Naive thymus-derived CD8-positive, alpha-beta T cell (primary cell): ENCODE measurements around the gene KCNN3. TPM values are rescaled to one million over a fixed set of nuclear protein-coding genes. Genes with fewer than 3 reads are reported as not detected.

Source experiments
- ATAC-seq, 2 donors: fragments of 150-1000 bp; cut with Tn5 transposase in 1 of 2; sonication (Bioruptor Pico), chemical (Tn5 transposase) in 1 of 2; 1 replicate in 1 of 2; 2 replicates in 1 of 2; pipeline ENCODE4 v1.10.0; 2021; ENCODE audit warnings: mild to moderate bottlenecking in 2 of 2, moderate library complexity in 2 of 2
- POLR2A ChIA-PET: fragments of 350-600 bp; sonication (Branson Sonifier 250); formaldehyde crosslinking; loops from one replicate; lab custom pipeline; 2021; ENCODE audit warnings: antibody characterized with exemption; lab: Charles Lee
- DNase-seq, 10 donors: peaks; one replicate each; pipeline versions ENCODE4 v3.0.0 to v3.0.0-alpha.2; 2020 to 2022
- H3K27ac Mint-ChIP-seq, 10 donors: one replicate each; pipeline ENCODE4 v1.8.0; 2020 to 2022; ENCODE audit warnings: mild to moderate bottlenecking in 10 of 10, mixed read lengths in 10 of 10, moderate library complexity in 4 of 10, inconsistent platforms in 1 of 10
- H3K27me3 Mint-ChIP-seq, 5 donors: one replicate each; pipeline ENCODE4 v1.8.0; 2021 to 2022; ENCODE audit warnings: mixed read lengths in 5 of 5
- H3K36me3 Mint-ChIP-seq, 3 donors: one replicate each; pipeline ENCODE4 v1.8.0; 2020 to 2022; ENCODE audit warnings: mixed read lengths in 3 of 3, mild to moderate bottlenecking in 2 of 3, inconsistent platforms in 1 of 3
- H3K4me1 Mint-ChIP-seq, 4 donors: one replicate each; pipeline ENCODE4 v1.8.0; 2021 to 2022; ENCODE audit warnings: mixed read lengths in 4 of 4
- H3K4me3 Mint-ChIP-seq, 10 donors: one replicate each; pipeline ENCODE4 v1.8.0; 2020 to 2022; ENCODE audit warnings: mild to moderate bottlenecking in 10 of 10, mixed read lengths in 10 of 10, moderate library complexity in 6 of 10, inconsistent platforms in 1 of 10
- H3K9me3 Mint-ChIP-seq, 9 donors: one replicate each; pipeline ENCODE4 v1.8.0; 2020 to 2022; ENCODE audit warnings: mixed read lengths in 9 of 9, mild to moderate bottlenecking in 3 of 9, inconsistent platforms in 1 of 9, moderate library complexity in 1 of 9
- polyA plus RNA-seq, 3 donors: library from polyadenylated mRNA; unstranded; fragments of 300-500 nt; fragmentation: Illumina TruSeq; gene quantifications; one replicate each; pipeline ENCODE4 v1.2.3, GENCODE V29; 2021
- total RNA-seq, 8 experiments: library from RNA in 2 of 8; stranded (reverse) in 2 of 8; gene quantifications; one replicate each; pipeline ENCODE4 v1.2.3 and lab custom pipeline; 2021 to 2026

The KCNN3 gene
- total and polyA plus RNA-seq, 5 experiments from 2014 or later: 0.08 TPM; not detected in 4

- ATAC-seq: no peak
- H3K27ac Mint-ChIP-seq: peak overlapping the region in 1 of 10 donors; percentile 15
Observed at GRCh38 chr1:154833209-154833608, 36.9 kb downstream of the KCNN3 start.

GRCh38 chr1:154832384-154832783, 37.7 kb downstream of the KCNN3 start:
- H3K27ac Mint-ChIP-seq: no peak overlapping the region
- H3K36me3 Mint-ChIP-seq: no peaks in the 10 kb centered on the region
- no peak for DNase-seq
- POLR2A ChIA-PET: no interaction called here
- no peaks in the 10 kb centered on the region for H3K9me3 Mint-ChIP-seq
- ATAC-seq: no peak
- peaks cover 0 to 3% (median 0%) of the 10 kb centered on the region in 5 donors for H3K27me3 Mint-ChIP-seq
- no peak overlapping the region for H3K4me3 Mint-ChIP-seq
- H3K4me1 Mint-ChIP-seq: peaks cover 0 to 1% (median 0%) of the 10 kb centered on the region in 4 donors

More at GRCh38 chr1:154833209-154833608, 36.9 kb downstream of the KCNN3 start:
- Mint-ChIP-seq H3K9me3 (no peaks in the 10 kb centered on the region), H3K36me3 (no peaks in the 10 kb centered on the region), H3K27me3 (peaks cover 0 to 3% (median 0%) of the 10 kb centered on the region in 5 donors), H3K4me1 (peaks cover 0 to 1% (median 0%) of the 10 kb centered on the region in 4 donors), H3K4me3 (no peak overlapping the region)
- DNase-seq: no peak
- POLR2A ChIA-PET: no interaction called here

- no peaks in the 10 kb centered on the region for H3K9me3 Mint-ChIP-seq
- ATAC-seq (no peak), DNase-seq (no peak)
- no peak overlapping the region for H3K4me3 Mint-ChIP-seq
- H3K27ac Mint-ChIP-seq: peak overlapping the region in 1 of 10 donors; percentile 32
- no peaks in the 10 kb centered on the region for H3K27me3 Mint-ChIP-seq
- POLR2A ChIA-PET: interaction anchor here (0.5 kb wide), 1 partner anchor 196 kb away, joined by 4 read pairs; no protein-coding TSS in a partner anchor
- peaks cover 0 to 3% (median 0%) of the 10 kb centered on the region in 4 donors for H3K4me1 Mint-ChIP-seq
- no peaks in the 10 kb centered on the region for H3K36me3 Mint-ChIP-seq
Observed at GRCh38 chr1:154831462-154831861, 38.6 kb downstream of the KCNN3 start.

- no peaks in the 10 kb centered on the region for H3K27me3 Mint-ChIP-seq
- no peaks in the 10 kb centered on the region for H3K9me3 Mint-ChIP-seq
- H3K36me3 Mint-ChIP-seq: no peaks in the 10 kb centered on the region
- no peak for ATAC-seq
- H3K4me3 Mint-ChIP-seq: no peak overlapping the region
- peaks cover 0 to 3% (median 2%) of the 10 kb centered on the region in 4 donors for H3K4me1 Mint-ChIP-seq
- no peak for DNase-seq
- H3K27ac Mint-ChIP-seq: no peak overlapping the region
- POLR2A ChIA-PET: no interaction called here
Observed at GRCh38 chr1:154829062-154829461, 41.0 kb downstream of the KCNN3 start.

GRCh38 chr1:154824179-154825000, 45.7 kb downstream of the KCNN3 start:
- peak overlapping the region in 1 of 10 donors; percentile 15 for H3K27ac Mint-ChIP-seq
- POLR2A ChIA-PET: no interaction called here
- no peaks in the 10 kb centered on the region for H3K9me3 Mint-ChIP-seq
- peaks cover 0 to 11% (median 7%) of the 10 kb centered on the region in 4 donors for H3K4me1 Mint-ChIP-seq
- no peak overlapping the region for H3K4me3 Mint-ChIP-seq
- DNase-seq (no peak), ATAC-seq (no peak)
- no peaks in the 10 kb centered on the region for H3K27me3 Mint-ChIP-seq
- H3K36me3 Mint-ChIP-seq: no peaks in the 10 kb centered on the region

GRCh38 chr1:154822717-154823116, 47.4 kb downstream of the KCNN3 start:
- Mint-ChIP-seq H3K27me3 (no peaks in the 10 kb centered on the region), H3K4me3 (no peak overlapping the region), H3K36me3 (no peaks in the 10 kb centered on the region), H3K27ac (no peak overlapping the region), H3K4me1 (peaks cover 0 to 17% (median 7%) of the 10 kb centered on the region in 4 donors), H3K9me3 (no peaks in the 10 kb centered on the region)
- ATAC-seq (no peak), DNase-seq (peak in 1 of 10 donors; percentile 41)
- POLR2A ChIA-PET: no interaction called here

GRCh38 chr1:154822233-154822632, 47.8 kb downstream of the KCNN3 start:
- no peak overlapping the region for H3K27ac Mint-ChIP-seq
- no peak for ATAC-seq
- H3K4me1 Mint-ChIP-seq: peaks cover 0 to 17% (median 6%) of the 10 kb centered on the region in 4 donors
- no peaks in the 10 kb centered on the region for H3K27me3 Mint-ChIP-seq
- no peak for DNase-seq
- POLR2A ChIA-PET: no interaction called here
- no peaks in the 10 kb centered on the region for H3K36me3 Mint-ChIP-seq
- H3K9me3 Mint-ChIP-seq: no peaks in the 10 kb centered on the region
- H3K4me3 Mint-ChIP-seq: no peak overlapping the region

- H3K36me3 Mint-ChIP-seq: no peaks in the 10 kb centered on the region
- POLR2A ChIA-PET: no interaction called here
- DNase-seq (peak in 1 of 10 donors; percentile 18), ATAC-seq (no peak)
- no peak overlapping the region for H3K27ac Mint-ChIP-seq
- H3K27me3 Mint-ChIP-seq: peaks cover 0 to 4% (median 0%) of the 10 kb centered on the region in 5 donors
- no peaks in the 10 kb centered on the region for H3K9me3 Mint-ChIP-seq
- H3K4me1 Mint-ChIP-seq: peaks cover 0 to 17% (median 8%) of the 10 kb centered on the region in 4 donors
- H3K4me3 Mint-ChIP-seq: no peak overlapping the region
Observed at GRCh38 chr1:154821083-154821482, 49.0 kb downstream of the KCNN3 start.

GRCh38 chr1:154820646-154821045, 49.4 kb downstream of the KCNN3 start:
- Mint-ChIP-seq H3K27me3 (peaks cover 0 to 4% (median 0%) of the 10 kb centered on the region in 5 donors), H3K4me3 (no peak overlapping the region), H3K4me1 (peaks cover 0 to 17% (median 8%) of the 10 kb centered on the region in 4 donors), H3K9me3 (no peaks in the 10 kb centered on the region), H3K27ac (peak overlapping the region in 1 of 10 donors; percentile 9), H3K36me3 (no peaks in the 10 kb centered on the region)
- DNase-seq: no peak
- POLR2A ChIA-PET: no interaction called here
- ATAC-seq: no peak

- H3K27ac Mint-ChIP-seq: peak overlapping the region in 1 of 10 donors; percentile 9
Observed at GRCh38 chr1:154819628-154820590, 50.2 kb downstream of the KCNN3 start.

GRCh38 chr1:154818911-154819310, 51.2 kb downstream of the KCNN3 start:
- peak overlapping the region in 1 of 10 donors; percentile 11 for H3K27ac Mint-ChIP-seq
- H3K4me1 Mint-ChIP-seq: peaks cover 0 to 17% (median 5%) of the 10 kb centered on the region in 4 donors
- H3K36me3 Mint-ChIP-seq: no peaks in the 10 kb centered on the region
- H3K4me3 Mint-ChIP-seq: no peak overlapping the region
- H3K27me3 Mint-ChIP-seq: peaks cover 0 to 4% (median 0%) of the 10 kb centered on the region in 5 donors
- POLR2A ChIA-PET: no interaction called here
- DNase-seq (peak in 1 of 10 donors; percentile 11), ATAC-seq (no peak)
- no peaks in the 10 kb centered on the region for H3K9me3 Mint-ChIP-seq

More at GRCh38 chr1:154819628-154820590, 50.2 kb downstream of the KCNN3 start:
- H3K4me1 Mint-ChIP-seq: peaks cover 0 to 17% (median 8%) of the 10 kb centered on the region in 4 donors
- H3K36me3 Mint-ChIP-seq: no peaks in the 10 kb centered on the region
- H3K9me3 Mint-ChIP-seq: no peaks in the 10 kb centered on the region
- H3K4me3 Mint-ChIP-seq: no peak overlapping the region
- DNase-seq (peak in 1 of 10 donors; percentile 62), ATAC-seq (peak; percentile 54 to 59)
- peaks cover 0 to 4% (median 0%) of the 10 kb centered on the region in 5 donors for H3K27me3 Mint-ChIP-seq
- POLR2A ChIA-PET: no interaction called here

- no peak overlapping the region for H3K4me3 Mint-ChIP-seq
- POLR2A ChIA-PET: no interaction called here
- DNase-seq: no peak
- H3K27me3 Mint-ChIP-seq: peaks cover 0 to 4% (median 0%) of the 10 kb centered on the region in 5 donors
- H3K9me3 Mint-ChIP-seq: no peaks in the 10 kb centered on the region
- no peaks in the 10 kb centered on the region for H3K36me3 Mint-ChIP-seq
- ATAC-seq: no peak
- H3K4me1 Mint-ChIP-seq: peaks cover 0 to 17% (median 3%) of the 10 kb centered on the region in 4 donors
- H3K27ac Mint-ChIP-seq: peak overlapping the region in 3 of 10 donors; percentile 21 to 65 (median 64)
Observed at GRCh38 chr1:154816937-154817336, 53.1 kb downstream of the KCNN3 start.
